DOHH2 (cell line): ENCODE data around the gene PDE7B.

ENCODE experiments used
- H3F3A ChIP-seq: fragments of 200-600 bp; sonication (generic), shearing (Covaris generic); 2 replicates; pipeline ENCODE4 v1.6.0; 2016; ENCODE audit warnings: antibody characterized with exemption, mild to moderate bottlenecking; ENCODE audit not compliant: control insufficient read depth, insufficient read depth
- H3K27ac ChIP-seq: fragments of 200-600 bp; sonication (generic); 2 replicates; pipeline ENCODE4 v1.5.1; 2014; ENCODE audit warnings: low read depth, mild to moderate bottlenecking, low read length, moderate library complexity
- H3K27me3 ChIP-seq: fragments of 200-600 bp; sonication (generic); 2 replicates; pipeline ENCODE4 v1.6.1; 2014; ENCODE audit warnings: mild to moderate bottlenecking, low read length, mixed read lengths; ENCODE audit not compliant: control insufficient read depth
- H3K36me3 ChIP-seq: fragments of 200-600 bp; sonication (generic); 2 replicates; pipeline ENCODE4 v1.6.1; 2014; ENCODE audit warnings: mild to moderate bottlenecking, low read length, moderate library complexity, mixed read lengths; ENCODE audit not compliant: control insufficient read depth
- H3K4me1 ChIP-seq: fragments of 200-600 bp; sonication (generic); 2 replicates; pipeline ENCODE4 v1.6.1; 2014; ENCODE audit warnings: mild to moderate bottlenecking, low read length, mixed read lengths; ENCODE audit not compliant: control insufficient read depth
- H3K4me2 ChIP-seq: fragments of 200-600 bp; sonication (generic); 2 replicates; pipeline ENCODE4 v1.6.0; 2014; ENCODE audit warnings: mild to moderate bottlenecking, low read length, moderate library complexity
- H3K4me3 ChIP-seq: fragments of 200-600 bp; sonication (generic); 2 replicates; pipeline ENCODE4 v1.5.1; 2014; ENCODE audit warnings: mild to moderate bottlenecking, low read length, mixed read lengths
- H3K79me2 ChIP-seq: fragments of 200-600 bp; sonication (generic); 2 replicates; pipeline ENCODE4 v1.6.1; 2014; ENCODE audit warnings: mild to moderate bottlenecking, low read length, mixed read lengths; ENCODE audit not compliant: control insufficient read depth
- H3K9me2 ChIP-seq: fragments of 200-600 bp; sonication (generic); replicated peaks from 2 replicates; pipeline ENCODE4 v1.6.1; 2014; ENCODE audit warnings: mild to moderate bottlenecking, low read length, mixed read lengths; ENCODE audit not compliant: control insufficient read depth
- H3K9me3 ChIP-seq: fragments of 200-600 bp; sonication (generic); 2 replicates; pipeline ENCODE4 v1.6.1; 2014; ENCODE audit warnings: antibody characterized with exemption, low read length, mixed read lengths; ENCODE audit not compliant: control insufficient read depth, insufficient read depth
- H4K20me1 ChIP-seq: fragments of 200-600 bp; sonication (generic); 2 replicates; pipeline ENCODE4 v1.6.0; 2014; ENCODE audit warnings: low read depth, mild to moderate bottlenecking, antibody characterized with exemption, low read length, moderate library complexity; ENCODE audit not compliant: control insufficient read depth, insufficient read depth
- CTCF ChIP-seq: fragments of 200-600 bp; sonication (generic); IDR thresholded peaks from one replicate; pipeline ENCODE4 v1.5.1; 2014; ENCODE audit warnings: antibody characterized with exemption, mild to moderate bottlenecking, low read depth, low read length; ENCODE audit not compliant: poor library complexity, severe bottlenecking
- EZH2phosphoT487 ChIP-seq: fragments of 200-600 bp; sonication (generic); IDR thresholded peaks from 2 replicates; pipeline ENCODE4 v1.6.1; 2017; ENCODE audit warnings: borderline replicate concordance, mild to moderate bottlenecking, antibody characterized with exemption, low read length, moderate library complexity, mixed read lengths

The PDE7B gene

GRCh38 chr6:135850882-135851281, 619 bp upstream of the PDE7B start:
- H3K79me2 ChIP-seq: no peaks in the 10 kb centered on the region
- H3K36me3 ChIP-seq: no peaks in the 10 kb centered on the region
- no peak overlapping the region for H3K27ac ChIP-seq
- TF ChIP-seq CTCF: no peak
- TF ChIP-seq EZH2phosphoT487: no peak
- no peaks in the 10 kb centered on the region for H3K4me1 ChIP-seq
- H3K9me2 ChIP-seq: no peaks in the 10 kb centered on the region
- H3K27me3 ChIP-seq: peaks cover 19% of the 10 kb centered on the region
- no peak overlapping the region for H3K4me3 ChIP-seq
- H3K9me3 ChIP-seq: no peaks in the 10 kb centered on the region
- H3F3A ChIP-seq: no peaks in the 10 kb centered on the region
- H4K20me1 ChIP-seq: no peaks in the 10 kb centered on the region
- no peak overlapping the region for H3K4me2 ChIP-seq

- no peaks in the 10 kb centered on the region for H3K9me2 ChIP-seq
- no peaks in the 10 kb centered on the region for H3K79me2 ChIP-seq
- H3K9me3 ChIP-seq: no peaks in the 10 kb centered on the region
- no peak overlapping the region for H3K27ac ChIP-seq
- H3K27me3 ChIP-seq: peaks cover 22% of the 10 kb centered on the region
- no peak overlapping the region for H3K4me2 ChIP-seq
- no peaks in the 10 kb centered on the region for H4K20me1 ChIP-seq
- no peak overlapping the region for H3K4me3 ChIP-seq
- no peaks in the 10 kb centered on the region for H3F3A ChIP-seq
- H3K36me3 ChIP-seq: no peaks in the 10 kb centered on the region
- no peak for TF ChIP-seq CTCF
- TF ChIP-seq EZH2phosphoT487: no peak
- no peaks in the 10 kb centered on the region for H3K4me1 ChIP-seq
These were observed 1.2 kb downstream of the PDE7B start for GRCh38 chr6:135852746-135853145.

- H3K9me2 ChIP-seq: no peaks in the 10 kb centered on the region
- no peaks in the 10 kb centered on the region for H3K9me3 ChIP-seq
- no peaks in the 10 kb centered on the region for H4K20me1 ChIP-seq
- H3F3A ChIP-seq: no peaks in the 10 kb centered on the region
- no peaks in the 10 kb centered on the region for H3K4me1 ChIP-seq
- H3K79me2 ChIP-seq: no peaks in the 10 kb centered on the region
- no peak for TF ChIP-seq CTCF
- TF ChIP-seq EZH2phosphoT487: no peak
- no peak overlapping the region for H3K27ac ChIP-seq
- H3K36me3 ChIP-seq: no peaks in the 10 kb centered on the region
- no peak overlapping the region for H3K4me3 ChIP-seq
- H3K4me2 ChIP-seq: no peak overlapping the region
- H3K27me3 ChIP-seq: peaks cover 22% of the 10 kb centered on the region
These were observed 1.7 kb downstream of the PDE7B start for GRCh38 chr6:135853227-135853626.

- Histone ChIP-seq H3K27ac (no peak overlapping the region), H4K20me1 (no peaks in the 10 kb centered on the region), H3K36me3 (no peaks in the 10 kb centered on the region), H3K79me2 (no peaks in the 10 kb centered on the region), H3K27me3 (peaks cover 22% of the 10 kb centered on the region), H3K4me2 (no peak overlapping the region), H3K4me3 (no peak overlapping the region), H3K9me3 (no peaks in the 10 kb centered on the region), H3K9me2 (no peaks in the 10 kb centered on the region), H3K4me1 (no peaks in the 10 kb centered on the region), H3F3A (no peaks in the 10 kb centered on the region)
- TF ChIP-seq CTCF (no peak), EZH2phosphoT487 (no peak)
These were observed 2.5 kb downstream of the PDE7B start for GRCh38 chr6:135853986-135854385.
